HG02852 (cell line): Measurements from ENCODE around the gene NRTN.
"Not testable (repeated sequence)": the region's sequence is repeated elsewhere in the genome, so short reads cannot be mapped to it uniquely, and the experiment has no call there.

Experiments used
- ATAC-seq: cut with Tn5 transposase; IDR thresholded peaks from one replicate; pipeline ENCODE4 v1.9.1; 2021; ENCODE audit warnings: mild to moderate bottlenecking, moderate library complexity; ENCODE audit not compliant: unreplicated experiment

The NRTN gene

DNA sequence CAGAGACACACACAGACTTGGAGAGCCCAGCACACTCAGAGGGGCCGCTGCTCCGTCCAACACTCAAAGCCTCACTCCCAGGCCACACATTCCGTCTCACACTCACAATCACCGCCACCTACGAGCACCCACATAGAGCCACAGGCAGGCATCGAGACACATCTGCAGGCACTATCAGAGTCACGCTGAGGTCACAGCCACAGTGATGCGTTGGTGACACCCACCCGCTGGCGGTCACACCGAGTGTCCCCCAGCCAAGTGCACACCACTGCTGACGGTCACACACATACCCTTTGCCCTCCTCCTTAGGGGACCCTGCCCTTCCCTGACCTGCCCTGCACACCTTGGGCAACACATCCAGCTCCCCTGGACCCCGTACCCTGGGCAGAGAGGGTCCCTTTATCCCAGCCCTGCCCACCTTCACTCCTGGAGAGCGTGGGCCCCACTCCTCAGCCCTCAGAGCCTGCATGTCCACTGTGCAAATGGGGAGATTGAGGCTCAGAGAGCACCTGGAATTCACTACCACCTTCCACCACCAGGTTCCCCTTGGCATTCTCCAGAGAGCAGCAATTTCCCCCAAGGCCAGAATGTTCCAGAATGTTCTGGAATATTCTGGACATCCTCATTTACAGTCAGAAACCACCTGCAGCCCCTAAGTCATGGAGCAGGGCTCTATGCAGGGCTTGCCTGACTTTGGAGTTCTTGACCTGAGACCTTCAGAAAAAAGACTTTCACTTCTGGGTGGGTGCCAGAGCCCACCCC lies 60.0 kb downstream of the NRTN start:
- no peak for ATAC-seq

GRCh38 chr19:5865772-5866171 lies 60.9 kb downstream of the NRTN start:
- no peak for ATAC-seq

GRCh38 chr19:5867201-5868136 lies 62.6 kb downstream of the NRTN start:
- ATAC-seq = no peak

GRCh38 chr19:5870986-5871394 lies 66.1 kb downstream of the NRTN start:
- no peak for ATAC-seq

DNA sequence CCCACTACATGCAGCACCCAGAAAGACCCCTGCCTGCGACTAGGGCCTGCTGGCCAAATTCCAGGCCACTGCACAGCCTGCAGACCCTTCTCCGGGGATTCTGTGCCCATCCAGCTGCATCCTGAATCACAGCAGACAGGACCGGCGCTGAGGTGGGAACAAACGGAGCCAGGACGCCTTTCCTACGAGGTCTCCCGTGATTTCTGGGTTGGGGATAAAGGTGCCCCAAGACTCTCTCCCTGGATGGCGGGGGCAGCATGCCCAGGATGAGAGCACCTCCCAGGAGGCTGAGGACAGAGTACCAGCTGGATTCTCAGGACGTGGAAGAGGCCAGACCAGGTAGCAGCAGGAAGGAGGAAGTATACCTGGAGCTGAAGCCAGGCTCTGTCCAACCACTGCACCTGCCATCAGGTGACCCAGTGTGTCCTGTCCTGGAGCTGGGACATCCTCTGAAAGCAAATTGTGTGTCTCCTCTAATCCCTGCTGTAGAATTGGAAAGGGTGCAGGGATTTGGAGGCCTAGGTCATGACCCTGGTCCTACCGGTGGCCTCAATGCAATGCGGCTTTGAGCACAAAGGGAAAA lies 68.8 kb downstream of the NRTN start:
- no peak for ATAC-seq

GRCh38 chr19:5874496-5874895 lies 69.6 kb downstream of the NRTN start:
- ATAC-seq = not testable (repeated sequence)

DNA sequence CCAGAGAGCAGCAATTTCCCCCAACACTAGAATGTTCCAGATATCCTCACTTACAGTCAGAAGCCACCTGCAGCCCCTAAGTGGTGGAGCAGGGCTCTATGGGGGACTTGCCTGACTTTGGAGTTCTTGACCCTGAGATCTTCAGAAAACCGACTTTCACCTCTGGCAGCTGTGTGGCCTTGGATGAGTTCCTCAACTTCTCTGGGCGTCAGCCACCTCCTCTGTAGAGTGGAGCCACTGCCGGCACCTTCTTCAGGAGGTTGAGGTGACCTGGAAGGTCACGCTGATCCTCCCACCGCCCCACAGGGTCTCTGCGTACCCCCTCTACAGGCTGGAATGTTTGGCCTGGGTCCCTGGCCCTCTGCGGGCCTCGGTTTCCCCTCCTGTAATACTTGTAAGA lies 72.6 kb downstream of the NRTN start:
- no peak for ATAC-seq

GRCh38 chr19:5877882-5878281 lies 73.0 kb downstream of the NRTN start:
- ATAC-seq = no peak
